Astrocyte (in vitro differentiated cells and primary cell): ENCODE measurements around the gene TUBE1.
"Not testable (repeated sequence)": the region's sequence is repeated elsewhere in the genome, so short reads cannot be mapped to it uniquely, and the experiment has no call there.

Source experiments
- EZH2 ChIP-seq: IDR thresholded peaks from 2 replicates; pipeline ENCODE4 v1.6.1; 2012; ENCODE audit warnings: mild to moderate bottlenecking, low read length, inconsistent platforms; ENCODE audit not compliant: insufficient read depth
- TF ChIP-seq, protein P1 (sequence below): IDR thresholded peaks from 2 replicates; pipeline ENCODE4 v1.5.1; 2011; ENCODE audit warnings: low read depth, mild to moderate bottlenecking, inconsistent platforms, low read length, moderate library complexity; ENCODE audit not compliant: insufficient read depth

DNA sequence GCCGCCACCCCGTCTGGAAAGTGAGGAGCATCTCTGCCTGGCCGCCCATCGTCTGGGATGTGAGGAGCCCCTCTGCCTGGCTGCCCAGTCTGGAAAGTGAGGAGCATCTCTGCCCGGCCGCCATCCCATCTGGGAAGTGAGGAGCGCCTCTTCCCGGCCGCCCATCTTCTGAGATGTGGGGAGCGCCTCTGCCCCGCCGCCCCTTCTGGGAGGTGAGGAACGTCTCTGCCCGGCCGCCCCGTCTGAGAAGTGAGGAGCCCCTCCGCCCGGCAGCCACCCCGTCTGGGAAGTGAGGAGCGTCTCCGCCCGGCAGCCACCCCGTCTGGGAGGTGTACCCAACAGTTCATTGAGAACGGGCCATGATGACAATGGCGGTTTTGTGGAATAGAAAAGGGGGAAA lies 39.8 kb downstream of the TUBE1 start:
- TF ChIP-seq, protein P1, sequence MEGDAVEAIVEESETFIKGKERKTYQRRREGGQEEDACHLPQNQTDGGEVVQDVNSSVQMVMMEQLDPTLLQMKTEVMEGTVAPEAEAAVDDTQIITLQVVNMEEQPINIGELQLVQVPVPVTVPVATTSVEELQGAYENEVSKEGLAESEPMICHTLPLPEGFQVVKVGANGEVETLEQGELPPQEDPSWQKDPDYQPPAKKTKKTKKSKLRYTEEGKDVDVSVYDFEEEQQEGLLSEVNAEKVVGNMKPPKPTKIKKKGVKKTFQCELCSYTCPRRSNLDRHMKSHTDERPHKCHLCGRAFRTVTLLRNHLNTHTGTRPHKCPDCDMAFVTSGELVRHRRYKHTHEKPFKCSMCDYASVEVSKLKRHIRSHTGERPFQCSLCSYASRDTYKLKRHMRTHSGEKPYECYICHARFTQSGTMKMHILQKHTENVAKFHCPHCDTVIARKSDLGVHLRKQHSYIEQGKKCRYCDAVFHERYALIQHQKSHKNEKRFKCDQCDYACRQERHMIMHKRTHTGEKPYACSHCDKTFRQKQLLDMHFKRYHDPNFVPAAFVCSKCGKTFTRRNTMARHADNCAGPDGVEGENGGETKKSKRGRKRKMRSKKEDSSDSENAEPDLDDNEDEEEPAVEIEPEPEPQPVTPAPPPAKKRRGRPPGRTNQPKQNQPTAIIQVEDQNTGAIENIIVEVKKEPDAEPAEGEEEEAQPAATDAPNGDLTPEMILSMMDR, result not testable (repeated sequence)
- TF ChIP-seq EZH2, result not testable (repeated sequence)
